Activated naive CD4-positive, alpha-beta T cell (primary cell): ENCODE measurements around the gene CDH18.

Source experiments
- DNase-seq, 4 experiments: peaks; one replicate each; lab custom pipeline; 2025; lab: John Stamatoyannopoulos, UW

CDH18 gene

GRCh38 chr5:19928562-19929421 is 59.2 kb downstream of the CDH18 start:
- DNase-seq = no peak

GRCh38 chr5:19927919-19928318 is 60.1 kb downstream of the CDH18 start:
- no peak for DNase-seq

- DNase-seq = no peak
Observed at GRCh38 chr5:19927170-19927569, 60.8 kb downstream of the CDH18 start.

GRCh38 chr5:19923742-19924141 is 64.3 kb downstream of the CDH18 start:
- no peak for DNase-seq

- no peak for DNase-seq
Observed at GRCh38 chr5:19920761-19921160, 67.2 kb downstream of the CDH18 start.

GRCh38 chr5:19918780-19919179 is 69.2 kb downstream of the CDH18 start:
- no peak for DNase-seq

- no peak for DNase-seq
Observed at GRCh38 chr5:19917588-19918122, 70.3 kb downstream of the CDH18 start.

GRCh38 chr5:19910136-19910535 is 77.9 kb downstream of the CDH18 start:
- DNase-seq = no peak

- no peak for DNase-seq
Observed at GRCh38 chr5:19904766-19905165, 83.2 kb downstream of the CDH18 start.

GRCh38 chr5:19903611-19904010 is 84.4 kb downstream of the CDH18 start:
- no peak for DNase-seq

GRCh38 chr5:19902316-19902934 is 85.6 kb downstream of the CDH18 start:
- no peak for DNase-seq

- DNase-seq = no peak
Observed at GRCh38 chr5:19900269-19900668, 87.7 kb downstream of the CDH18 start.

- no peak for DNase-seq
Observed at GRCh38 chr5:19891658-19892057, 96.3 kb downstream of the CDH18 start.

GRCh38 chr5:19886123-19886917 is 101.7 kb downstream of the CDH18 start:
- no peak for DNase-seq

GRCh38 chr5:19885040-19885824 is 102.8 kb downstream of the CDH18 start:
- DNase-seq = no peak

GRCh38 chr5:19880859-19881436 is 107.1 kb downstream of the CDH18 start:
- DNase-seq = no peak

- no peak for DNase-seq
Observed at GRCh38 chr5:19880458-19880857, 107.5 kb downstream of the CDH18 start.

- no peak for DNase-seq
Observed at GRCh38 chr5:19874811-19875210, 113.2 kb downstream of the CDH18 start.

- DNase-seq = no peak
Observed at GRCh38 chr5:19866090-19866450, 121.9 kb downstream of the CDH18 start.

- DNase-seq = no peak
Observed at GRCh38 chr5:19865336-19866089, 122.5 kb downstream of the CDH18 start.

- no peak for DNase-seq
Observed at GRCh38 chr5:19862711-19863110, 125.3 kb downstream of the CDH18 start.
